22Rv1 (cell line): ENCODE results near the gene TTN.

Experiments
- H3K27ac ChIP-seq: fragments of 450-650 bp; 2 replicates; pipeline ENCODE4 v1.5.1; 2017
- ZFX ChIP-seq: fragments of 450-650 bp; IDR thresholded peaks from 2 replicates; pipeline ENCODE4 v1.6.1; 2017; ENCODE audit warnings: antibody characterized with exemption, borderline replicate concordance
- TF ChIP-seq, protein P1 (sequence below): fragments of 450-650 bp; IDR thresholded peaks from 2 replicates; pipeline ENCODE4 v1.5.1; 2017; ENCODE audit warnings: mild to moderate bottlenecking

The TTN gene

DNA sequence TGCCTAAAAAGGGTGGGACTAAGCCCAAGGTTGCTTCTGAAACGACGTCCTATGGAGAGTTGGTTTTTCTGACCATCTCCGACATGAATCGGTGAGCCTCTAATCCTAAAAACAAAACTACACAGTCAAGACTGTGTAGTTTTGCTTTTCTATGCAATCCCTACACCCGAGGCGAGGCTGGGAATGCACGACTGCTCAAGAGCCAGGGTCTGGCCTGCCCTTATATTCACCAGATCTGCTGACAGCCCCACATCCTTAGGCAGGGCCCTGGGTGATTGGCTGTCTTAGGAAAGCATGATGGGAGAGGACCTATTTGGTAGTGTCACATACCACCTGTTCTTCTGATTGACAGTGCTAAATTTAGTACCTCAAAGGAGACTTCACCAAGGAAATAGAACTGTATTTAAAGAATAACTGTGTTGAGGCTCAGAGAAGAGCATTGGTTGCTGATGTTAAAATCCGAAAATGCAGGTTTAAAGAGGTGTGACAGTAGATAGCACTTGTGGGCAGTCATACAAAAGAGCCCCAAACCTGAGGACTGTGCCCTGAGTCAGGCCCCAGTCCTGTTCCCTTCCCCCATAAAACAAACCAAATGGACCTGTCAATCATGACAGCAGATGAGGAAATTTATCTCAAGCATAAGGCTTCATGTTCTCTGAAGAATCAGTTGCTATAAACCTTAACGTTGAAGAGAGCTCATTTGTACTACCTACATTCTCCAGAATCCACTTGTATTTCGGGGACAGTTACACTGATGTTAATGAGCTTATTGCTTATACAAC is at the start of gene TTN:
Gene TTN, minus strand, starts transcription at position 197 of the 782 bp plus-strand sequence. CDS start 2,781 bp downstream, outside the sequence.
- H3K27ac ChIP-seq = no peak within 1 kb of the TSS
- TF ChIP-seq, protein P1, sequence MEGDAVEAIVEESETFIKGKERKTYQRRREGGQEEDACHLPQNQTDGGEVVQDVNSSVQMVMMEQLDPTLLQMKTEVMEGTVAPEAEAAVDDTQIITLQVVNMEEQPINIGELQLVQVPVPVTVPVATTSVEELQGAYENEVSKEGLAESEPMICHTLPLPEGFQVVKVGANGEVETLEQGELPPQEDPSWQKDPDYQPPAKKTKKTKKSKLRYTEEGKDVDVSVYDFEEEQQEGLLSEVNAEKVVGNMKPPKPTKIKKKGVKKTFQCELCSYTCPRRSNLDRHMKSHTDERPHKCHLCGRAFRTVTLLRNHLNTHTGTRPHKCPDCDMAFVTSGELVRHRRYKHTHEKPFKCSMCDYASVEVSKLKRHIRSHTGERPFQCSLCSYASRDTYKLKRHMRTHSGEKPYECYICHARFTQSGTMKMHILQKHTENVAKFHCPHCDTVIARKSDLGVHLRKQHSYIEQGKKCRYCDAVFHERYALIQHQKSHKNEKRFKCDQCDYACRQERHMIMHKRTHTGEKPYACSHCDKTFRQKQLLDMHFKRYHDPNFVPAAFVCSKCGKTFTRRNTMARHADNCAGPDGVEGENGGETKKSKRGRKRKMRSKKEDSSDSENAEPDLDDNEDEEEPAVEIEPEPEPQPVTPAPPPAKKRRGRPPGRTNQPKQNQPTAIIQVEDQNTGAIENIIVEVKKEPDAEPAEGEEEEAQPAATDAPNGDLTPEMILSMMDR = no peak
- TF ChIP-seq ZFX = no peak

DNA sequence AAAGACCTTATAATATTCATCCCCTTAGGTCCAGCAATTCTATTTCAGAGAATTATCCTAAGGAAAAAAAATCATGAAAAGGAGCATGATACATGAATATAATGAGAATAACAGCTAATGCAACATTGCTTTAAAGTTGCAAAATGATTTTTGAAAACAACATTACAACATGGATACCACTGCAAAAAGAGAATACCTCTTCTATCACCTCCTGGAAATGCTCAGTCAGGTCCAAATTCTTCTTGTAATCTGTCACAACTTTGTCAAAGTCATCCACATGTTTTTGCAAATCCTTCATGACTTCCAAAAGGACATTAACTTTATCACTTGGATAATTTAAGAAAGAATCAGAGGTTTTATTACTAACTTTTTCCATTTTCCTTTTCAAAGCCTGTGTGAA is 47.9 kb upstream of the TTN start:
- no peak for TF ChIP-seq ZFX
- TF ChIP-seq, protein P1 = no peak
- H3K27ac ChIP-seq = no peak overlapping the region

DNA sequence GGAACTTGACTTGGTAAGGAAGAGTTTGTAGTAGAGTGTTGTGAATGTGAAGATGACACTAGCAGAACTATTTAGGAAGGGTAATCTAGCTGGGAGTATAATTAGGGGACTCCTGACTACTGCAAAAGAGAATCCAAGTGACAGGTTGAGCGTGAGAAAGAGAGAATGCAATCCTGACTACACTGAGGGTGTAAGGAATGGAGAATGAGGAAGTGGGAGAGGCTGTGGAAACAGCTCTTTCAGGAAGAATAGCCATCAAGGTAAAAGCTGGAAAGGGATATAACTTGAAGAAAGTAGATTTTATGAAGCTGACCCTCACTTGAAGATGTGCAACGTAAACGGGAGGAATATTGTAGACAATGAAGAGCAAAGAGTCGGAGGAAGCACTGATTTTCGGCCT is 41.1 kb upstream of the TTN start:
- TF ChIP-seq, protein P1 = no peak
- no peak for TF ChIP-seq ZFX
- no peak overlapping the region for H3K27ac ChIP-seq

GRCh38 chr2:178846458-178846802 is 39.2 kb upstream of the TTN start:
- no peak for TF ChIP-seq ZFX
- TF ChIP-seq, protein P1 = no peak
- H3K27ac ChIP-seq = no peak overlapping the region

DNA sequence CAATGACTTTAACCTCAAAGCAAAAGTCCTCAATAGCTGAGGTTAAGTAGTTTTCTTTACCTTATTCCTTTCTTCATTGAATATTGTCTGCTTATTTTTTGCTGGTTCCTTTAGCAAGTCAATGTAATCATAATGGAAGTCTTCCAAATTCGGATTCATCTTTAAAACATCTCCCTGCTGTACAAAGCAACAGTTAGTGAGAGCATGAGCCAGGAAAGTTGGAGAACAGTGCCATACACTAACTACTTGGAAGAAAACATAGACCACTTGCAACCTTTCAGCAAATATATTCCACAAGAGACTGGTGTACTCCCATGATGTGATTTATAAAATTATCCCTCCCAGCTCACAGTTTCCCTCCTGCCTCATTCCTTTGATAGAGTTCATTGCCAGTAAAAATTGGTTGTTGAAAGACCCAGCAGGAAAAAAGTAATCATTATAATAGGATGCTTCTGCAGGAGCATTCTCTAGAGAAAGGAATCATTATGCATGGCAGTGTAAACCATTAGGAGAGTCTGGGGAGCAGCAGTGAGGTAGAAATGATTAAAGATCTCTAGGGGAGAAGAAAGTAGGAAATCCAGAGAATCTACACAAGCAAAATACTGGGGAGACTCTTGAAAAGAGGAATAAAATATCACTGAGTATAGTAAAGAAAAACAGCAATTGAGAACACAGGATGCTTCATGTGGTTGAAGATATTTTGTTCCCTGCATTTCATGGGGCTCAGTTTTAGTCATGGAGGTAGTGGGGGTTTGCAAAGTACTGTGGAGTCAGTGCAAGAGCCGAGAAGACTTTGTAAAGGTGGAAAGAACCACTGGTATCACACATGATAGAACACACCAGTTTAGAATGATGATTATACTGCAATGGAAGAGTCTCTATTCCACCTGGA is 38.6 kb upstream of the TTN start:
- H3K27ac ChIP-seq = no peak overlapping the region
- no peak for TF ChIP-seq ZFX
- TF ChIP-seq, protein P1 = no peak

GRCh38 chr2:178844701-178845100 is 37.5 kb upstream of the TTN start:
- TF ChIP-seq ZFX = no peak
- TF ChIP-seq, protein P1 = no peak
- H3K27ac ChIP-seq = no peak overlapping the region

- H3K27ac ChIP-seq = no peak overlapping the region
- TF ChIP-seq, protein P1 = no peak
- TF ChIP-seq ZFX = no peak
Measured at GRCh38 chr2:178844269-178844668, 37.0 kb upstream of the TTN start.
